H9 (cell line): ENCODE data around the gene VSX1. TPM values are rescaled to one million over a fixed set of nuclear protein-coding genes. Genes with fewer than 3 reads are reported as not detected.

Source experiments
- DNase-seq: peaks from one replicate; pipeline ENCODE4 v3.0.0-alpha.2; 2017
- H2AFZ ChIP-seq: one replicate; pipeline ENCODE4 v1.6.1; 2013; ENCODE audit warnings: mild to moderate bottlenecking, low read length, control low read depth, moderate library complexity
- H2AK5ac ChIP-seq: 2 replicates; pipeline ENCODE4 v1.6.1; 2013; ENCODE audit warnings: low read length, control low read depth, mixed read lengths; ENCODE audit not compliant: insufficient read length
- H2BK120ac ChIP-seq: one replicate; pipeline ENCODE4 v1.6.1; 2013; ENCODE audit warnings: low read depth, mild to moderate bottlenecking, low read length, control low read depth, inconsistent platforms; ENCODE audit not compliant: poor library complexity, severe bottlenecking
- H2BK12ac ChIP-seq: 2 replicates; pipeline ENCODE4 v1.6.1; 2013; ENCODE audit warnings: low read length, control low read depth, mixed read lengths, low read depth; ENCODE audit not compliant: insufficient read length
- H2BK15ac ChIP-seq: 2 replicates; pipeline ENCODE4 v1.6.1; 2013; ENCODE audit warnings: low read depth, low read length, control low read depth
- H2BK20ac ChIP-seq: one replicate; pipeline ENCODE4 v1.6.1; 2013; ENCODE audit warnings: low read depth, mild to moderate bottlenecking, low read length, control low read depth, inconsistent platforms; ENCODE audit not compliant: poor library complexity, severe bottlenecking
- H2BK5ac ChIP-seq: 2 replicates; pipeline ENCODE4 v1.6.1; 2013; ENCODE audit warnings: low read length, control low read depth, mixed read lengths; ENCODE audit not compliant: insufficient read length
- H3K14ac ChIP-seq: 2 replicates; pipeline ENCODE4 v1.6.1; 2013; ENCODE audit warnings: low read length, control low read depth; ENCODE audit not compliant: insufficient read depth
- H3K18ac ChIP-seq: 2 replicates; pipeline ENCODE4 v1.6.1; 2013; ENCODE audit warnings: low read depth, mild to moderate bottlenecking, mixed read lengths, low read length, control low read depth; ENCODE audit not compliant: insufficient read length
- H3K23ac ChIP-seq: 2 replicates; pipeline ENCODE4 v1.6.1; 2013; ENCODE audit warnings: low read length, control low read depth, mixed read lengths, low read depth; ENCODE audit not compliant: insufficient read length
- H3K23me2 ChIP-seq: 2 replicates; pipeline ENCODE4 v1.6.1; 2013; ENCODE audit warnings: low read depth, mild to moderate bottlenecking, mixed read lengths, low read length, control low read depth; ENCODE audit not compliant: insufficient read length, poor library complexity, severe bottlenecking
- H3K27ac ChIP-seq: 2 replicates; pipeline ENCODE4 v1.5.1; 2013; ENCODE audit warnings: low read length, control low read depth, mixed read lengths, low read depth; ENCODE audit not compliant: insufficient read length
- H3K27me3 ChIP-seq: 2 replicates; pipeline ENCODE4 v1.6.1; 2013; ENCODE audit warnings: low read length, control low read depth, inconsistent platforms; ENCODE audit not compliant: insufficient read depth
- H3K4ac ChIP-seq: 2 replicates; pipeline ENCODE4 v1.6.1; 2013; ENCODE audit warnings: low read depth, mild to moderate bottlenecking, control low read depth, inconsistent platforms, low read length, moderate library complexity
- H3K4me1 ChIP-seq: 2 replicates; pipeline ENCODE4 v1.6.1; 2013; ENCODE audit warnings: low read length, control low read depth, inconsistent platforms; ENCODE audit not compliant: insufficient read depth
- H3K4me2 ChIP-seq: 2 replicates; pipeline ENCODE4 v1.6.1; 2013; ENCODE audit warnings: low read length, control low read depth, mixed read lengths; ENCODE audit not compliant: insufficient read length, insufficient read depth
- H3K56ac ChIP-seq: 2 replicates; pipeline ENCODE4 v1.6.1; 2013; ENCODE audit warnings: low read depth, mild to moderate bottlenecking, mixed read lengths, low read length, control low read depth; ENCODE audit not compliant: insufficient read length
- H3K79me1 ChIP-seq: 2 replicates; pipeline ENCODE4 v1.6.1; 2013; ENCODE audit warnings: low read depth, mild to moderate bottlenecking, moderate library complexity, low read length, control low read depth, inconsistent platforms; ENCODE audit not compliant: insufficient read depth, poor library complexity, severe bottlenecking
- H3K79me2 ChIP-seq: 2 replicates; pipeline ENCODE4 v1.6.1; 2013; ENCODE audit warnings: low read length, control low read depth, inconsistent platforms; ENCODE audit not compliant: insufficient read depth
- H3K9ac ChIP-seq: 2 replicates; pipeline ENCODE4 v1.6.1; 2013; ENCODE audit warnings: low read length, control low read depth, mixed read lengths; ENCODE audit not compliant: insufficient read length; ENCODE audit errors: extremely low read depth
- H3K9me3 ChIP-seq: one replicate; pipeline ENCODE4 v1.6.1; 2013; ENCODE audit warnings: low read depth, low read length, inconsistent platforms; ENCODE audit not compliant: control insufficient read depth
- H3T11ph ChIP-seq: one replicate; pipeline ENCODE4 v1.6.1; 2013; ENCODE audit warnings: mild to moderate bottlenecking, low read length, control low read depth, inconsistent platforms
- H4K20me1 ChIP-seq: one replicate; pipeline ENCODE4 v1.6.1; 2013; ENCODE audit not compliant: control insufficient read depth, insufficient read length, insufficient read depth
- H4K5ac ChIP-seq: 2 replicates; pipeline ENCODE4 v1.6.1; 2013; ENCODE audit warnings: low read depth, mild to moderate bottlenecking, mixed read lengths, low read length, control low read depth; ENCODE audit not compliant: insufficient read length
- H4K8ac ChIP-seq: replicated peaks from 2 replicates; pipeline ENCODE4 v1.6.1; 2013; ENCODE audit warnings: low read length, control low read depth, mixed read lengths, low read depth; ENCODE audit not compliant: insufficient read length
- H4K91ac ChIP-seq: 2 replicates; pipeline ENCODE4 v1.6.1; 2013; ENCODE audit warnings: low read depth, mild to moderate bottlenecking, moderate library complexity, mixed read lengths, low read length, control low read depth; ENCODE audit not compliant: insufficient read length
- H3K27ac Mint-ChIP-seq, 3 experiments: 2 replicates in 2 of 3; 3 replicates in 1 of 3; pipeline ENCODE4 v1.8.0; 2020 to 2021; ENCODE audit warnings: mixed read lengths in 3 of 3, mild to moderate bottlenecking in 1 of 3, moderate library complexity in 1 of 3
- H3K27me3 Mint-ChIP-seq: 2 replicates; pipeline ENCODE4 v1.8.0; 2021; ENCODE audit warnings: low read depth, mild to moderate bottlenecking, moderate library complexity, mixed read lengths
- H3K36me3 Mint-ChIP-seq, 3 experiments: 2 replicates in 2 of 3; 3 replicates in 1 of 3; pipeline ENCODE4 v1.8.0; 2020 to 2021; ENCODE audit warnings: low read depth in 3 of 3, mixed read lengths in 3 of 3; ENCODE audit not compliant: insufficient read depth in 1 of 3
- H3K4me1 Mint-ChIP-seq, 2 experiments: 2 replicates each; pipeline ENCODE4 v1.8.0; 2020; ENCODE audit warnings: mixed read lengths in 2 of 2
- H3K4me3 Mint-ChIP-seq, 2 experiments: 2 replicates in 1 of 2; 3 replicates in 1 of 2; pipeline ENCODE4 v1.8.0; 2020 to 2021; ENCODE audit warnings: mild to moderate bottlenecking in 2 of 2, mixed read lengths in 2 of 2, moderate library complexity in 1 of 2
- H3K9me3 Mint-ChIP-seq, 2 experiments: 2 replicates in 1 of 2; 3 replicates in 1 of 2; pipeline ENCODE4 v1.8.0; 2020; ENCODE audit warnings: mild to moderate bottlenecking in 2 of 2, mixed read lengths in 2 of 2, moderate library complexity in 1 of 2
- CTCF ChIP-seq: fragments of 200-600 bp; sonication (generic); conservative IDR thresholded peaks from 3 replicates; pipeline ENCODE4 v1.8.0; 2021; ENCODE audit warnings: antibody characterized with exemption, mild to moderate bottlenecking
- WGBS: extraction: QIAGEN DNeasy Blood & Tissue Kit; methylation state at CpG from one replicate; pipeline ENCODE4 v1.1.7; 2013; ENCODE audit warnings: missing lambda C conversion rate, low lambda C conversion rate, mixed read lengths; ENCODE audit not compliant: insufficient read length; ENCODE audit errors: extremely low coverage; 5-methylcytosine and 5-hydroxymethylcytosine counted together
- total RNA-seq: library from RNA; stranded (reverse); gene quantifications from 2 replicates; pipeline ENCODE4 v1.2.1, GENCODE V29; 2021

The VSX1 gene
- total RNA-seq, 1 experiment from 2014 or later: not detected

GRCh38 chr20:25054096-25054820 lies 27.7 kb downstream of the VSX1 start:
- no peak for TF ChIP-seq CTCF
- H2BK20ac ChIP-seq: no peak overlapping the region
- no peak overlapping the region for H4K91ac ChIP-seq
- H4K8ac ChIP-seq: no peak overlapping the region
- no peak overlapping the region for H2BK120ac ChIP-seq
- H3K27me3 Mint-ChIP-seq: peaks cover 78% of the 10 kb centered on the region
- H3K23me2 ChIP-seq: peaks cover 18% of the 10 kb centered on the region
- H3K9me3 Mint-ChIP-seq: no peaks in the 10 kb centered on the region
- H3K14ac ChIP-seq: no peak overlapping the region
- H3K27ac ChIP-seq: no peak overlapping the region
- H3K4me1 ChIP-seq: no peaks in the 10 kb centered on the region
- WGBS: no CpG with 5 or more reads among the region's 3 CpGs
- no peak overlapping the region for H3K18ac ChIP-seq
- no peak overlapping the region for H2AFZ ChIP-seq
- no peak for DNase-seq
- no peak overlapping the region for H4K5ac ChIP-seq
- H3K9ac ChIP-seq: no peak overlapping the region
- H3K4ac ChIP-seq: no peak overlapping the region
- H3K79me2 ChIP-seq: no peaks in the 10 kb centered on the region
- H3K79me1 ChIP-seq: no peaks in the 10 kb centered on the region
- H3K4me3 Mint-ChIP-seq: no peak overlapping the region
- no peak overlapping the region for H2AK5ac ChIP-seq
- no peak overlapping the region for H3K56ac ChIP-seq
- no peaks in the 10 kb centered on the region for H3K9me3 ChIP-seq
- H3K23ac ChIP-seq: no peak overlapping the region
- no peaks in the 10 kb centered on the region for H4K20me1 ChIP-seq
- H3K27me3 ChIP-seq: peaks cover 35% of the 10 kb centered on the region; the same call in 1 of the 2 replicates
- no peak overlapping the region for H3T11ph ChIP-seq
- no peak overlapping the region for H3K27ac Mint-ChIP-seq
- H2BK5ac ChIP-seq: no peak overlapping the region
- H2BK15ac ChIP-seq: no peak overlapping the region
- H2BK12ac ChIP-seq: no peak overlapping the region
- peaks cover 12 to 15% of the 10 kb centered on the region in 2 experiments; a peak in 3 of 4 replicates for H3K4me1 Mint-ChIP-seq
- H3K36me3 Mint-ChIP-seq: no peaks in the 10 kb centered on the region
- no peak overlapping the region for H3K4me2 ChIP-seq
